CD4-positive, alpha-beta T cell treated with Interferon gamma for 1 hour (primary cell): ENCODE results near the gene SDR39U1.

Source experiments
- DNase-seq: peaks from one replicate; pipeline ENCODE4 v3.0.0-alpha.2; 2020

The SDR39U1 gene

DNA sequence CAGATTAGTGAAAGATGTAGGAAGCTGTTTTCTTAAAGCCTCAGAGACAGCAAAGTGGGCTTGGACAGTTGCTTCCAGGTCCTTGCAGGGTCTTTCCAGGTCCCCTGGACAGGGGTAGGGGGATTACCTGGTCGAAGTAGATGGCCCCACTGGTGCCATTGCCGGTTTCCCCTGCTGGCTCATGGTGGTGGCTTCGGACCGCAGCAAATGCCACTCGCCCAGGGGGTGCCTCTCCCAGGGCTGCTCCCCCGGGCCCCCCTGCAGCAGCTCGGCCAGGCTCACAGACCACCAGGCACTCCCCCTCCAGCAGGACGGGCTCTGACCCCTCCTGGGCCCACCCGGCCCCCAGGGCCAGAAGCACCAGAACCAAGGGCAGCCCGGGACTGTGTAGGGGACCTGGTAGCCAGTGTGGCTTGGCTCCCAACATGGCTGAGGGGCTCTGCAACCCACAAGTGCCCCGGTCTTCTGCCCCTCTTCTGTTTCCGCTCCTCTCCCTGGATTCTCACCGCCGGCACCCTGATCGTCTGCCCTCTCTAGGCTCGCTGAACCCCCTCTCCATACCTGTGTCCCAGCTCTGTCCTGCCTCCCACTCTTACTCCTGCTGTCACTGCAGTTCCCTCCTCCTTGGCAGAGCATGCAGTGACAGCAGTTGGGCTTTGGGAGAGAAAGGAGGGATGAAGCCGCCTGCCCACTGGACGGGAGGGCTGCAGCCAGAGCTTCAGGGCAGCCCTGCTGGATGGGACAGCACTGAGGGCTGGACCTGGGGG lies 13.8 kb downstream of the SDR39U1 start:
- DNase-seq, result no peak

- DNase-seq, result no peak
Measured at GRCh38 chr14:24427537-24428508, 14.8 kb downstream of the SDR39U1 start.

- no peak for DNase-seq
Measured at GRCh38 chr14:24426912-24427536, 15.6 kb downstream of the SDR39U1 start.

DNA sequence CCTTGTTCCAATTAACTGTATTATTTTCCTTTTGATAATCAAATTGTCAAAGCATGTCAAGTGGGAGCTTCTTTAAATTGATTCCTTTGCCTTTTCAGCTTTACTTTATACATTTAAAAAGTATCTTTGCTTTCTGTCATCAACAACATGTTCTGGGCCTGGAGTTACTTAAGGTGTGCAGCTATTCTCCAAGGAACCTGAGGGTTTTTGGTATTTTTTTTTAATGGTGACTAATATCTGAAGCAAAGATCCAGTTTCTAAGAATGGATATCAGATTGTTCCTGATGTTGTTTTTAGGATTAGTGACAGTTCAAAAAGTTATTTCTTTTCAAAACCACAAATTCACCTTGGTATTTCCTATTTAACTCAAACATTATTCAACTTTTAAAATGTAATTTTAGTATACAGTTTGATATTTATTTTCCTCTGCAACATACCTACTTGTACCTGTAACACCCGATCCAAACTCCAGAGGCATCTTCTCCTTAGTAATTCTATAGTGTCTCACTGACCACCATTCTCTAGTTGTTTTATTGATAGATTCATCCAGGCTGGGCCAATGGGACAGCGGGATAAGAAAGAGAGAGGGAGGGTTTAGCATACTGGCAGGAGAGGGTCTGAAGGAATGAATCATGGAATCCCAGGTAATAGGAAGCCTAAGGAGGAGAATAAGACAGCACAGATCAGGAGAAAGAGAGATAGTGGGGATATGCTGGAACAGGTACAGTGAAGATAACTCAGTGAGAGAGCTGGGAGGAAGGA lies 16.2 kb downstream of the SDR39U1 start:
- no peak for DNase-seq

GRCh38 chr14:24425704-24426103 lies 16.9 kb downstream of the SDR39U1 start:
- no peak for DNase-seq

GRCh38 chr14:24422694-24423601 lies 19.6 kb downstream of the SDR39U1 start:
- DNase-seq, result no peak

GRCh38 chr14:24422261-24422660 lies 20.3 kb downstream of the SDR39U1 start:
- DNase-seq, result no peak

GRCh38 chr14:24418492-24418873 lies 24.1 kb downstream of the SDR39U1 start:
- DNase-seq, result no peak

- DNase-seq, result no peak
Measured at GRCh38 chr14:24417832-24418491, 24.6 kb downstream of the SDR39U1 start.

DNA sequence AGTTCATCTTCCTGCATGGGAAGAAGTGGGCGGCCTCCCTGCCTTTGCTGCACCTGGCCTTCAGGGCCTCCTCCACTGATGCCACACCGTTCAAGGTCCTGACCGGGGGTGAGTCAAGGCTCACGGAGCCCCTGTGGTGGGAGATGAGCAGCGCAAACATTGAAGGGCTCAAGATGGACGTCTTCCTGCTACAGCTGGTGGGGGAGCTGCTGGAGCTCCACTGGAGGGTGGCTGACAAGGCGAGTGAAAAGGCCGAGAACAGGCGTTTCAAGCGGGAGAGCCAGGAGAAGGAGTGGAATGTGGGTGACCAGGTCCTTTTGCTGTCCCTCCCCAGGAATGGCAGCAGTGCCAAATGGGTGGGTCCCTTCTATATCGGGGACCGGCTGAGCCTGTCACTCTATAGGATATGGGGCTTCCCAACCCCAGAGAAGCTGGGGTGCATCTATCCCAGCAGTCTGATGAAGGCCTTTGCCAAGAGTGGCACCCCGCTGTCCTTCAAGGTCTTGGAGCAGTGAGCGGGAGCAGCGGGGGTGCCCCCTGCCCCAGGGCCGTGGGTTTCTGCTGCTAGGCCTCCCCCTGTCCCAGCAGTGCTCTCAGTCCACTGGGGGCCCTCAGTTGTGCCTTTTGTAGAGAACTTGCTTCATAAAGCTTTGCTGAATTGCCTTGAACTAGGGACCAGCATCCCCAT lies 25.5 kb downstream of the SDR39U1 start:
- no peak for DNase-seq

- no peak for DNase-seq
Measured at GRCh38 chr14:24416254-24416931, 26.2 kb downstream of the SDR39U1 start.

- DNase-seq, result no peak
Measured at GRCh38 chr14:24415421-24416253, 26.9 kb downstream of the SDR39U1 start.

DNA sequence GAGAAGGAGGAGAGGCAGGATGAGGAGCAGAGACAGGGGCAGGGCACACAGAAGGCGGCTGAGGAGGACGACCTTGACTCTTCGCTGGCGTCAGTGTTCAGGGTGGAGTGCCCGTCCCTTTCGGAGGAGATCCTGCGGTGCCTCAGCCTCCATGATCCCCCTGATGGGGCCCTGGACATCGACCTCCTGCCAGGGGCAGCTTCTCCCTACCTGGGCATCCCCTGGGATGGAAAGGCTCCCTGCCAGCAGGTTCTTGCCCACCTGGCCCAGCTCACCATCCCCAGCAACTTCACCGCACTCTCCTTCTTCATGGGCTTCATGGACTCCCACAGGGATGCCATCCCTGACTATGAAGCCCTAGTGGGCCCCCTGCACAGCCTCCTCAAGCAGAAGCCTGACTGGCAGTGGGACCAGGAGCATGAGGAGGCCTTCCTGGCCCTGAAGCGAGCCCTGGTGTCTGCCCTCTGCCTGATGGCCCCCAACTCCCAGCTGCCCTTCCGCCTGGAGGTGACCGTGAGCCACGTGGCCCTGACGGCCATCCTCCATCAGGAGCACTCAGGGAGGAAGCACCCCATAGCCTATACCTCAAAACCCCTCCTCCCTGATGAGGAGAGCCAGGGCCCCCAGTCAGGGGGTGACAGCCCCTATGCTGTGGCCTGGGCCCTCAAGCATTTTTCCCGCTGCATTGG lies 27.7 kb downstream of the SDR39U1 start:
- DNase-seq, result no peak

DNA sequence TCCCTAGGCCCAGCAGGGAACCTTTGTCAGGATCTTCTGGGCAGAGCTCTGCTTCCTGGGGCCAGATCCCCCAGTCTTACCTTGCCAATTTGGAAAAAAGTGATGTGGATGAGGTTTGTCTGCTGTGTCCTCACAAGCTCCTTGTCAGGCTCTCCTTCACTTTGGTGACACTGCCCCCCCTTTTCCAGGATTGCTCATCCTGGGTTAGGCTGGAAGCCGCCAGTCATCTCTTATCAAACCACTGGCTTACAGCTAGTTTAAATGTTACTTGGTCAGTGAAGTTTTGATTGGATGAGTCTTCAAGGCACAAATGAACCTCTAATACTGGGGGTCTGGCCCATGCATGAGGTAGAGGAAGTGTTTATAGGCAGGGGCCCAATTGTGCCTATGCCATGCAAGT lies 28.5 kb downstream of the SDR39U1 start:
- no peak for DNase-seq

DNA sequence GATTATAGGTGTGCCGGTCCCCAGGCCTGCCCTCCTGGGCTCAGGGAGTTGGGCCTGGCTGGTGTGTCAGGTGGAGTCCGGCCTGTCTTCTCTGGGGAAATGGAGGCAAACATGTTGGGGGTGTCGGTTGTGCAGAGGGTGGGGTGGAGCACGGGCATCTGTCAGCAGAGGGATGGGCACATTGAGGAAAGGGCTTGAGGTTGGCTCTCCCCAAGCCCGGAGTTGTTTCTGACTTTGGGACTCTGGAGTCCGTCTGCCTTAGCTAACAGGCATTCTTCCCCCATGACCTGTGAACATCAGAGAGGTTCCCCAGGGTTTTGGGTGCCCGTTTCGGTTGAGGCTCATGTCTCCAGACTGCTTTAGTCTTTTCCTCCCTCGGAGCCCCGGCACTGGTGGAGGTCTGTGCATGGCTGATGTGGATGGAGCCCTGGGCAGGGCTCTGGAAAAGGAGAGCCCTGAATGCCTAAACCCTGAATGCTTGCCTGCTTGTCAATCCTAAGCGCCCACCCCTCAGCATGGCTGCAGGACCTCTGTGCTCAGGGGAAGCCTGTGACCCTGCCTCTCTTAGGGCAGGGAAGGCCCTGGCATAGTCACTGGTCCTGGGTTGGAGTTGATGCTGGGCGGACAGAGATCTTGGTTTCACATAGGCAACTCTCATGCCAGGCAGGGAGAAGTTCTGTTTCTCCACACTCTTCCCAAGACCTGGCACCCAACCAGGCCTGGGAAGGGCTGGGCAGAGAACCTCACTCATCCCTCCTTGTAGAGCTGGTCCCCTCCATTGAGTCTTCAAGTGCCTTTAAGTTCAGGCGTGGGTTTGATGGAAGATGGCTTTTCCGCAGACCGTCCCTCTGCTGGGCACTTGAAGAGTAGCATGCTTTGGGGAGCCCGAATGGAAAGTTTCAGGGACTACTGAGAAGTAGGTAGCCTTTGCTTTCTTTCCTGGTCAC lies 30.9 kb downstream of the SDR39U1 start:
- peak; percentile 29 for DNase-seq

DNA sequence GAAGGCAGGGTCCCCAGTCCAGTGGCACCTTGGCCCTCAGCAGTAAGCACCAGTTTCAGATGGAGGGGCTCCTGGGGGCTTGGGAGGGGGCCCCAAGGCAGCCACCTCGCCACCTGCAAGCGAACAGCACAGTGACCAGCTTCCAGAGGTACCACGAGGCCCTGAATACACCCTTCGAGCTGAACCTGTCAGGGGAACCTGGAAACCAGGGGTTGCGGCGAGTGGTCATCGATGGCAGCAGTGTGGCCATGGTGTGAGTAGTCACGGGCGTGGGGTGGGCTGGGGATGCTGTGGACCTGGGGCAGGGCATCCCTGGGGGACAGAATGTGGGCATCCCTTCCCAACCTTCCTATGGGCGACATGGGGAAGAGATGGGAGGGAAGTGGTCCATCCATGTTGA lies 32.6 kb downstream of the SDR39U1 start:
- DNase-seq, result no peak

- DNase-seq, result no peak
Measured at GRCh38 chr14:24409192-24409591, 33.4 kb downstream of the SDR39U1 start.
